Measurements from ENCODE around the gene TUT7.

The TUT7 gene

GRCh38 chr9:86256653-86257052 is 97.6 kb downstream of the TUT7 start:
- DNase-seq: no peak

GRCh38 chr9:86253577-86253976 is 100.6 kb downstream of the TUT7 start:
- no peak for DNase-seq

GRCh38 chr9:86252870-86253269 is 101.3 kb downstream of the TUT7 start:
- DNase-seq: no peak

- DNase-seq: no peak
Measured at GRCh38 chr9:86250123-86250522, 104.1 kb downstream of the TUT7 start.

GRCh38 chr9:86248746-86249145 is 105.5 kb downstream of the TUT7 start:
- DNase-seq: no peak

- DNase-seq: no peak
Measured at GRCh38 chr9:86246752-86247161, 107.5 kb downstream of the TUT7 start.

- DNase-seq: no peak
Measured at GRCh38 chr9:86242071-86242470, 112.1 kb downstream of the TUT7 start.

GRCh38 chr9:86241216-86241615 is 113.0 kb downstream of the TUT7 start:
- DNase-seq: no peak

- DNase-seq: peak; percentile 1
Measured at GRCh38 chr9:86238861-86239770, 115.1 kb downstream of the TUT7 start.
